Mesodermal cell (in vitro differentiated cells): ENCODE results near the gene C1orf232.

ENCODE experiments used
- H3K27ac ChIP-seq: 2 replicates; pipeline ENCODE4 v1.7.0; 2013; ENCODE audit warnings: mild to moderate bottlenecking, low read depth, low read length, moderate library complexity; ENCODE audit not compliant: severe bottlenecking
- H3K36me3 ChIP-seq: 2 replicates; pipeline ENCODE4 v1.7.1; 2013; ENCODE audit warnings: mild to moderate bottlenecking, low read length, moderate library complexity; ENCODE audit not compliant: control insufficient read depth, insufficient read depth
- H3K4me1 ChIP-seq: one replicate; pipeline ENCODE4 v1.7.1; 2013; ENCODE audit warnings: mild to moderate bottlenecking, low read length; ENCODE audit not compliant: insufficient read depth, control insufficient read depth, poor library complexity, severe bottlenecking
- H3K4me3 ChIP-seq: 2 replicates; pipeline ENCODE4 v1.7.0; 2013; ENCODE audit warnings: low read length, control low read depth, mild to moderate bottlenecking; ENCODE audit not compliant: insufficient read depth, poor library complexity, severe bottlenecking; ENCODE audit errors: extremely low read depth
- H3K9me3 ChIP-seq: 2 replicates; pipeline ENCODE4 v1.7.1; 2013; ENCODE audit warnings: mild to moderate bottlenecking, low read length, moderate library complexity; ENCODE audit not compliant: control insufficient read depth
- WGBS, 2 experiments: methylation state at CpG; one replicate each; pipeline ENCODE4 v1.1.5; 2013; ENCODE audit warnings: missing lambda C conversion rate in 2 of 2; ENCODE audit not compliant: insufficient coverage in 2 of 2; 5-methylcytosine and 5-hydroxymethylcytosine counted together

Gene C1orf232

DNA sequence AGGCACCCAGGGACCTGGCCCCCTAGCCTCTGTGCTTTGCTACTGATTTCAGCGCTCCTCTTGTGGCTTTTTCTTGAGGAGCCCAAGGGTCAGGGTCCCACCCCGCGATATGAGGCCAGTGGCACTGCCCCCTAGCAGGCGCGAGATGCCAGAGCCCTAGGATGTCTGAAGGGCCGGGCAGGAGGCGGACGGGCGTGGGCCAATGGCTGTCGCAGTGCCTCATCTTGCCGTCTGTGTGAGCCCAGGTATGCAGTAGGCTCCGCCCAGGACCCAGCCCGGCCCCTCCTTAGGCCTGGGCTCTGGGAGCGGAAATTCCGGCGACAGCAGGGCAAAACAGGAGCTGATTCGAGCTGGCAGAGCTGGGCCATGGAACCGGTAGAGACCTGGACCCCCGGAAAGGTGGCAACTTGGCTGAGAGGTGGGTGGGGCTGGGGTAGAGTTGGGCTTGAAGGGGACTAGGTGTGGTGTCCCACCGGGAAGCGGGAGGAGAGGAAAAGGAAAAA is 8.5 kb upstream of the C1orf232 start, which contains the start of gene CNKSR1:
TSS of gene CNKSR1 (plus strand) at position 310 of the 503 bp plus-strand sequence. CDS start at position 367, 57 bp downstream.
- no peaks in the 10 kb centered on the region for H3K36me3 ChIP-seq
- 41 to 43% methylated on average over 18 to 21 of the region's 21 CpGs for WGBS, 2 experiments
- peaks cover 9% of the 10 kb centered on the region for H3K4me1 ChIP-seq
- no peak within 1 kb of the TSS for H3K27ac ChIP-seq
- no peak within 1 kb of the TSS for H3K4me3 ChIP-seq
- no peaks in the 10 kb centered on the region for H3K9me3 ChIP-seq

DNA sequence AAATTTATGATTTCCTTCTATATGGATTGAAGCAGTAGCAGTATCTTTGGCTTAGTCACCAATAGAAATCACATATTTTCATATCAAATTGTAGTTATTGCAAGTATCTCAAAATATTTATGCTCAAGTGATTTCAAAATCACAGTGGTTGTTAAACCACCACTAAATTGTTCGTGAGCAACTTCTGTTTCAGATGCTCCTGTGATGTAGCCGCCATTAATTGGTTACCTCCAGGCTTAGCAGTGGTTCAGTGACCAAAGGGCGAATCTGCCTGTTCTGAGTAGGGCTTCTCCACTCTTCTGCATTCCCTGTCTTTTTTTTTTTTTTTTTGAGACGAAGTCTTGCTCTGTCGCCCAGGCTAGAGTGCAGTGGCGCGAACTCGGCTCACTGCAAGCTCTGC is 6.6 kb upstream of the C1orf232 start:
- peaks cover 17% of the 10 kb centered on the region for H3K4me1 ChIP-seq
- H3K27ac ChIP-seq, result no peak overlapping the region
- 95 to 98% methylated on average over 2 to 3 of the region's 8 CpGs for WGBS, 2 experiments
- H3K4me3 ChIP-seq, result no peak overlapping the region
- no peaks in the 10 kb centered on the region for H3K36me3 ChIP-seq
- no peaks in the 10 kb centered on the region for H3K9me3 ChIP-seq

DNA sequence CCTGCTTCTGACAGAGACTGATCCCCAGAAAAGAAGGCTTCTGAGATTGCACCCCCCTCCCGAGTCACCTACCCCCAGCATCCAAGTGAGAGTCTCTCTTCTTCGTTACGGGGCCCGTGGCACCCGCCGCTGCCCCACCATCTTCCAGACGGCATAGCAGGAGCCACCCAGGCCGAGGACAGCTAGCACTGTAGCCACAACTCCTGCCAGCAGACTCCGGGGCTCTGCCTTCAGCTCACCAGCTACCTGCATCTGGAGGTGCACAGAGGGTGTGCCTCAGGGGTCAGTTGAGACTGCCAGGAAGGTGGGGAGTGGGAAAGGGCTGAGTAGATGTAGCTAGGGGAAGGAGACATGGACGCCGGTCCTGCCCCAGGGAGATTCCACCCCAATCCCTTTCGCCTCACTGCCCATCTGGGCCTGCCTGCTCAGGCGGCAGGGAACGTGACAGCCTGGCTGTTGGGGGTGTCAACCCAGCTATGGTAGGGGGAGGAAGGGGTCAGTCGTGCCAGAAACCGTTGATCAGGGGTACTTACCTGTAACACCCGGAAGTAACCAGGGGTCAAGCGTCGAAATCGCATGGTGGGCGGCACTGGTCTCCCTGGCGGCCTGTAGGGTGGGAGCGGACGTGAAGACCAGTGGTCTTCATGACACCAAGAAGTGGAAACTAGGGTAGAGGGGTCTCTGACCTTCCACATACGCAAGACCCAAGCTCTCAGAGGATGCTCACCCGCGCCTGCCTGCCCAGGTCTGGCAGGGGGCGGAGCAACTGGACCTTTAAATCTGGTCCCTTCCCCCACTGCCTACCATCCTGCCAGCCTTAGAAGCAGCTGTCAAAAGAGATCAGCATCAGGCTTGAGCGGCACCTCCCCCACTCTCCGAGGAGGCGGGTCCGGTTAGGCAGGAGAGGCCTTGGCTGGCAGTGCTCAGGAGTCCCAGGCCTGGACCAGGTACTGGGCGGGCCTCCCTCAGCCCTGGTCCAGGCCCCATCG is 2.6 kb upstream of the C1orf232 start, which contains the start of gene ZNF593OS:
TSS of gene ZNF593OS (minus strand) at position 749 of the 989 bp plus-strand sequence. CDS start at position 578, 171 bp downstream.
- H3K4me3 ChIP-seq, result peak within 1 kb of the TSS; percentile 74
- no peaks in the 10 kb centered on the region for H3K9me3 ChIP-seq
- 92 to 93% methylated on average over 26 of the region's 34 CpGs for WGBS, 2 experiments
- H3K27ac ChIP-seq, result no peak within 1 kb of the TSS
- H3K36me3 ChIP-seq, result no peaks in the 10 kb centered on the region
- peaks cover 9% of the 10 kb centered on the region for H3K4me1 ChIP-seq

DNA sequence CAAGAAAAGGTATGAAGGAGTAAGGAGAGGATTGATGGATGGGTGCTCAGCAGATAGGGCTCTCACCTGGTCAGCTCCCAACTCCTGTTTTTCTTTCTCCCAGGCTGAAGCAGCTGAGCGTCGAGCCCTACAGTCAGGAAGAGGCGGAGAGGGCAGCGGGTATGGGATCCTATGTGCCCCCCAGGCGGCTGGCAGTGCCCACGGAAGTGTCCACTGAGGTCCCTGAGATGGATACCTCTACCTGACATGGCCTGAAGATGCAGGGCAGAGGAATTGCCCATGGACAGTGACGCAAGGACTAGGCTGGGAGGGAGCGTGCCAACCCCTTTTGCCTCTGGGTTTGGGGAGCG is 1.7 kb upstream of the C1orf232 start:
- no peak overlapping the region for H3K27ac ChIP-seq
- no peaks in the 10 kb centered on the region for H3K9me3 ChIP-seq
- WGBS, 2 experiments, result 84 to 96% methylated on average over 7 to 9 of the region's 9 CpGs
- no peaks in the 10 kb centered on the region for H3K36me3 ChIP-seq
- H3K4me1 ChIP-seq, result peaks cover 13% of the 10 kb centered on the region
- peak overlapping the region; percentile 74 for H3K4me3 ChIP-seq

DNA sequence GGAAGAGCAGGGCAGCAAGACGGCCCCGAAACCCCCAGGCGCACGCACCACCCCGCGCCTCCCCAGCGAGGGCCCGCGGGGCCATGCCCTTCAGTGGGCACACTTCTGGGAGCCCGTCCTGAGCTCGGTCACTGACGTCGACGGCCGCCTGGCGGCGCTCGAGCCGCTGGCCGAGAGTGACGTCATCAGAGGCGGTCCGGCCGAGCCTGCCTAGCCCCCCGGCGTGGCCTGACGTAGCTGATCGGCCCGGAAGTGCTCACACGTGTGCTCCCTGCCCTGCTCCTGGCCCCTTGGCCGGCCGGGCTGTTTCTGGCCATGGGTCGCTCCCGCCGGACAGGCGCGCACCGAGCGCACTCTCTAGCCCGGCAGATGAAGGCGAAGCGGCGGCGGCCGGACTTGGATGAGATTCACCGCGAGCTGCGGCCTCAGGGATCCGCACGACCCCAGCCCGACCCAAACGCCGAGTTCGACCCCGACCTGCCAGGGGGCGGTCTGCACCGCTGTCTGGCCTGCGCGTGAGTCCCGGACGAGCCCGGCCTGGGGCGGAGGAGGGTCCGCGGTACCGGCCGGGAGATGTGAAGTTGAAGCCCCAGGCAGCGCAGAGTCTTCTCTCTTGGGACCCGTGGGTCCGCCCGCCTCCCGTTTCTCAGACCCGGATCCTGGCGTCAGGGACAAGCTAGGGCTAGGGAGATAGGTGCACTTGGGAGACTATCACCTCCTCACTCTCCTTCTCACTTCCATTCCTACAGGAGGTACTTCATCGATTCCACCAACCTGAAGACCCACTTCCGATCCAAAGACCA is 1.1 kb upstream of the C1orf232 start, which contains the start of gene ZNF593:
TSS of gene ZNF593 (plus strand) at position 240 of the 803 bp plus-strand sequence. CDS start at position 316, 76 bp downstream.
- WGBS, 2 experiments, result 1% methylated on average over 39 to 67 of the region's 76 CpGs
- Histone ChIP-seq H3K9me3 (no peaks in the 10 kb centered on the region), H3K4me1 (peaks cover 18% of the 10 kb centered on the region), H3K27ac (peak within 1 kb of the TSS; percentile 77), H3K4me3 (peak within 1 kb of the TSS; percentile 74), H3K36me3 (no peaks in the 10 kb centered on the region)

DNA sequence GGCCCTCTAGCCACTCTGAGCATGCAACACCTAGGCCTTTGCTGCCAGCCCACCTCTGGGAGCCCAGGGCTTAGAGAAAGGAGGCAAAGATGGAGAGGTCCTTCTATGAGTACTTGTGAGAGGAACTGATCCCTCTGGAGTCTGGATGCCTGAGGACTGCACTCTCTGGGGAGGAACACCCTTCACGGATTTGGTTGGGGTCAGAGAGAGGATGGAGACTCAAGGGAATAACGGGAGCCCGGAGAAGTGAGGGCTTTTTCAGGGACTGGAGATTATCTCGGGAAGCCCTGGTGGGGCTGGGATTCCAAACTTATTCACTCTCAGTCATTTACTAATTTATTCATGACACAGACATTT is 413 bp upstream of the C1orf232 start:
- H3K9me3 ChIP-seq, result no peaks in the 10 kb centered on the region
- 78% methylated on average over 1 of the region's 4 CpGs; no CpG with 5 or more reads in 1 of the 2 experiments for WGBS, 2 experiments
- peaks cover 22% of the 10 kb centered on the region for H3K4me1 ChIP-seq
- peak overlapping the region; percentile 12 for H3K27ac ChIP-seq
- H3K4me3 ChIP-seq, result no peak overlapping the region
- H3K36me3 ChIP-seq, result no peaks in the 10 kb centered on the region

DNA sequence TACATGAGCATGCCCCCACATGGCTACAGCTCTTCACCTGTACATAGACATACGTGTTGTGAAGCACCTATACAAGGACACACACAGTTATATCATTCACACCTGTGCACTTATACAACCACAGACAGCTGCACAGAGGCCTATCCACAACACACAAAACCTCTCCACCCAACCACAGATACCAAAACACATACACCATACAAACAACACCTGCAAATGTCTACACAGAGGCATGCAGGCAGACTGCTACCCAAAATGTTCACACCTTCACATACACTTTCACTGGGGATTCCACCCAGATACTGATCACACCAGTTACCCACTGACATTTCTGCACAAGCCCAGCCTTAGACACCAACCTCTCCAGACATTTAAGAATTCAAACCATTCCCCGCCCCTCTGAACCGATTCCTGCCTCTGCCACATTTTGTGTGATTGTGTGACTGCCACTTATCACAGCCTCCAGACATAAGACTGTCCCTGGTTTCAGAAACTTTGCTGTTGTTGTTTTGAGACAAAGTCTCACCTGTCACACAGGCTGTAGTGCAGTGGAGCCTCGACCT is 2.0 kb downstream of the C1orf232 start:
- Histone ChIP-seq H3K27ac (no peak overlapping the region), H3K36me3 (no peaks in the 10 kb centered on the region), H3K9me3 (no peaks in the 10 kb centered on the region), H3K4me1 (peaks cover 22% of the 10 kb centered on the region), H3K4me3 (no peak overlapping the region)
- 79 to 93% methylated on average over 2 to 4 of the region's 4 CpGs for WGBS, 2 experiments

DNA sequence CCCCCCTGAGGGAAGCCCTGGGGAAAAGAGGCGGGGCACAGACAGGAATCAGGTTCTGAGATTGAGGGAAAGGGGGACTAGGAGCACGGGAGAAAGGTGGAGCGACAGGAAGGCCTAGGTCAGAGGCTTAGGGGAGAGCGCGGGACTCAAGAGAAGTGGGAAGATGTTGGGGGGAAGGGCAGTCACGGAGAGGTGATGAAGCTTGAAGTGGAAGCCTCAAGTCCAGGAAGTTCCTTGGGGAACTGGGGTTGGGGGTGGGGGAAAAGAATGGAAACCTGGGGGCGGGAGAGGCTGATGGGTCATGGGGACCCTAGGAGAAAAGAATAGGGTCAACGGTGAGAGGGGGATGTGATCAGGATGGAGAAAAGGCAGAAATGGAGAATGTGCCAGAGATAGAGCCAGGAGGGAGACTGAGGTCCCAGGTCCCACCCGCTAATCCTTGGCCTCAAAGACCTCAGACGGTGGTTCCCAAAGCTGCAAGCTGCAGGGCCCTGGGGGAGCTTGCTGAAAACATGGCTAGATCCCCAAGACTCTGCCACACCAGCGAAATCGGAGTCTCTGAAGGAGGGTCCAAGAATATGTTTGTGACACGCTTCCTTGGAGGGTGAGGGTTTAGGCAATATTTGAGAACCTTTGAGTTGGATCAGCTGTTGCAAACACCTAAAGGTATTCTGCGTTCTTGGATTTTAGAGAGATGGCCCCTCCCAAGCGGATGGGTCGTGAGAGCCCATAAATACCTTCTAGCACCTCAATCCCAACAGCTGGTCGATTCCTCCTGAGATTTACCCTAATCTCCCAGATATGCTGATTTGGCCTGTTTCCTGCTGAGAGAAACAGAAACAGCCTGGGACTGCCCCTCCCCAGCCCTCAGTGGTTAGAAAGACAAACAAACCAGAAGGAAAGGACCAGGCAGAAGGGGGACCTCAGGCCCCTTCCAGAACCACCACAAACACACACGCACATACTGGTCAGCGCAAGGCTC is 3.6 kb downstream of the C1orf232 start:
- 43 to 60% methylated on average over 12 to 13 of the region's 19 CpGs for WGBS, 2 experiments
- Histone ChIP-seq H3K9me3 (no peaks in the 10 kb centered on the region), H3K36me3 (no peaks in the 10 kb centered on the region), H3K4me3 (no peak overlapping the region), H3K27ac (peak overlapping the region; percentile 36), H3K4me1 (peaks cover 26% of the 10 kb centered on the region)

DNA sequence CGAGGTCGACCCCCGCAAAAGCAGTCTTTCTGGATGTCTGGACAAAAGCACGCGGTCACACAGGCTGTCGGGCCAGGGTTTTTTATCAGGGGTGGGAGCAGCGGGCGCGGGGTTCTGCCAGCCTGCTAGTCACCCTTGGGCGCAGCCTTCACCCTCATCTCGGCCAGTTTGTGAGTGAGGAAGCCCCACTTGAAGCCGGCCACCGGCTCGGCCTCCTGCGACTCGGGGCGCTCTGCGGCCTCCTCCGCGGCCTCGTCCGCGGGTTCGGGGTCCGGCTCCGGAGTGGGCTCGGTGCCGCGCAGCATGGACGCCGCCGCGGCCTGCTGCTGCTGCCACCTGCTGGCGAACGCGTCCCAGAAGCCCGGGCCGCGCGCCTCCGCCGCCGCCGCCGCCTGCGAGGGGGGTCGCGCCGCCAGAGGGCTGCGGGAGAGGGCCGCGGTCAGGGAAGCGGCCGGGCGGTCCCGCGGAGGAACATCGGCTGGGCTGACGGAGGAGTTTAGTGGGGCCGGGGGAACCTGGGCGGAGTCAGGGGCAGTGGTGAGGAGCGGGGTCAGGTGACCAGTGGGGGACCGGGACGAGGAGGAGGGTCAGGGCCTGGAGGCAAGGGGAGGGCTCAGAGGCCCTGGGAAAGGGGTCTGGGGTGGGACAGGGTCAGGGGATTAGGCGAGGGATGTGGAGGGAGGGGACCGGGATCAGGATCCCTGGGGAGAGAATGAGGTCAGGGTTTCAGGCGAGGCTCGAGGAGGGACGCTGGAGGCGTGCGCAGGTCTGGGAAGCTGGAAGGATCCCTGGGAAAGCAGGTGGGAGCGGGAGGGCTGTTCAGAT is 4.5 kb downstream of the C1orf232 start:
- Histone ChIP-seq H3K4me1 (peaks cover 33% of the 10 kb centered on the region), H3K9me3 (no peaks in the 10 kb centered on the region), H3K4me3 (peak overlapping the region; percentile 27), H3K27ac (no peak overlapping the region), H3K36me3 (no peaks in the 10 kb centered on the region)
- WGBS, 2 experiments, result 13 to 19% methylated on average over 50 to 68 of the region's 72 CpGs
